Activated T-helper 2 cell treated with anti-CD3 and anti-CD28 coated beads, Interferon-gamma antibody, Interleukin-2, Interleukin-4, amounts not matched to agents 10 μg/mL and 5 μg/mL and 100 μg/mL, durations not matched to agents 14 hours and 24 hours and 36 hours (primary cell): ENCODE data around the gene CDC42EP1. TPM values are rescaled to one million over a fixed set of nuclear protein-coding genes. Genes with fewer than 3 reads are reported as not detected.
"Not testable (repeated sequence)": the region's sequence is repeated elsewhere in the genome, so short reads cannot be mapped to it uniquely, and the experiment has no call there.

ENCODE experiments used
- DNase-seq: peaks from one replicate; pipeline ENCODE4 v3.0.0; 2021; ENCODE audit warnings: low spot score
- H3K27ac Mint-ChIP-seq: one replicate; pipeline ENCODE4 v1.8.0; 2021; ENCODE audit warnings: mixed read lengths
- H3K27me3 Mint-ChIP-seq: one replicate; pipeline ENCODE4 v1.8.0; 2021; ENCODE audit warnings: low read depth, mixed read lengths
- H3K36me3 Mint-ChIP-seq: one replicate; pipeline ENCODE4 v1.8.0; 2021; ENCODE audit warnings: low read depth, mixed read lengths
- H3K4me1 Mint-ChIP-seq: one replicate; pipeline ENCODE4 v1.8.0; 2021; ENCODE audit warnings: low read depth, mixed read lengths
- H3K4me3 Mint-ChIP-seq: one replicate; pipeline ENCODE4 v1.8.0; 2021; ENCODE audit warnings: low read depth, mild to moderate bottlenecking, moderate library complexity, mixed read lengths
- H3K9me3 Mint-ChIP-seq: one replicate; pipeline ENCODE4 v1.8.0; 2021; ENCODE audit warnings: mixed read lengths
- intact Hi-C: fragments of 100-400 bp; cut with micrococcal nuclease; formaldehyde crosslinking; loops from one replicate; pipeline ENCODE4 v1.15.1; 2023
- total RNA-seq: library from RNA; stranded (reverse); gene quantifications from 2 replicates; pipeline ENCODE4 v1.2.3, GENCODE V29; 2022

CDC42EP1 gene
- total RNA-seq, 1 donor from 2014 or later: 1.1 TPM

DNA sequence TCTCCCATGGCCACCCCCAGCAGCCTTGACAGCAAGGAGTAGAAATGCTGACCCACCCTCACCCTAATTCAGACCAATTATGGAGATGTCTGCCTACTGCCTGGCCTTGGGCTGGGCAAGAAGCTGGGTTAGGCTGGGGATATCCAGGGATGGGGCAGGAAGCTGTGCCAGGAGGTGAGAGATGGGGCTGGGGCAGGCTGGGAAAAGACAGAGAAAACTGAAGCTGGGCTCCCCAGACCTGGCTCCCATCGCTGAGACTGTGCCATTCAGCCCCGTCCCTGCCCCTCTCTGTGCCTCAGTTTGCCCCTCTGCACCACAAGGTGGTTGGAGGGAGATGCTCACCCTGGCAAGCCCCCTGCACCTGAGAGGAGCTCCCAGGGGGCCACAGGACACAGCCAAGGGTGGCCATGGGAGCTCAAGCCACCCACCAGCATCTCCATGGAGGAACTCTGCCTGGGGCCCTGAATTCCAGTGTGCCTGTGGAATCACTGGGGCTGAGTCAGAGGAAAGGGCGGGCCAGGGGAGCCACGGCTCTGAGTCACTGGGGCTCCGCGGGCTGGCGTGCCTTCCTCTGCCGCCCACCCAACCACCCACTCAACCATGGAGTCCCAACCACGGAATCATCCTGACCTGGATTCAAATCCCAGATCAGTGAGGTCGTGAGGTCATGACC is 35.1 kb upstream of the CDC42EP1 start:
- H3K27ac Mint-ChIP-seq: no peak overlapping the region
- intact Hi-C loops: no loop called here
- no peaks in the 10 kb centered on the region for H3K36me3 Mint-ChIP-seq
- H3K4me3 Mint-ChIP-seq: no peak overlapping the region
- DNase-seq: no peak
- H3K9me3 Mint-ChIP-seq: no peaks in the 10 kb centered on the region
- H3K4me1 Mint-ChIP-seq: peaks cover 11% of the 10 kb centered on the region
- peaks cover 31% of the 10 kb centered on the region for H3K27me3 Mint-ChIP-seq

DNA sequence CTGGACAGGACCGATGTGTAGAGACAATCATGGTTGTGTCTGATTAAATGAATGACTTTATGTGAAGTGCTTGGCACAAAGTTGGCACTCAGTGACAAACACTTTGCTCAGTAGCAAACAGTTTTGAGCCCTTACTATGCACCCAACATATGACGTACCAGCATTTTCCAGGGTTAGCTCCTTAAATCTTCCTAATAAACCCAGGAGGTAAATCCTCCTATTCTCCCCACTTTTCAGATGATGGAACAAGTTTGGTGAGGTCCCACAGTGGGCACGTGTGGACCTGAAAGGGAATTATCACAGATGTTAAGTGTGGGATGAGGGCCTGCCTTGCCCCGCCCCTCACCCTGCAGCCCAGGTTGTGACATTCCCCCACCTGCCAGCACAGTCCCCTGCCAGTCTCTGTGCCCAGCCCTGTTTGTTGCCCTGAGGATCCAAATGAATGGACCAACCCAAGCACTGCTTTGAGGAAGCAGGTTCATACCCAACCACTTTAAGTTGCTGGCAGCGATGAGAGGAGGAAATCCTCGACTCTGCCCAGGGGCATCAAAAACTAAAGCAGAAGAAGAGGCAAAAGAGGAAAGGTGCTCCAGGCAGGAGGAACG is 34.4 kb upstream of the CDC42EP1 start:
- H3K27ac Mint-ChIP-seq: no peak overlapping the region
- peaks cover 11% of the 10 kb centered on the region for H3K4me1 Mint-ChIP-seq
- no peak for DNase-seq
- peaks cover 27% of the 10 kb centered on the region for H3K27me3 Mint-ChIP-seq
- no peaks in the 10 kb centered on the region for H3K9me3 Mint-ChIP-seq
- no peaks in the 10 kb centered on the region for H3K36me3 Mint-ChIP-seq
- intact Hi-C loops: no loop called here
- no peak overlapping the region for H3K4me3 Mint-ChIP-seq

DNA sequence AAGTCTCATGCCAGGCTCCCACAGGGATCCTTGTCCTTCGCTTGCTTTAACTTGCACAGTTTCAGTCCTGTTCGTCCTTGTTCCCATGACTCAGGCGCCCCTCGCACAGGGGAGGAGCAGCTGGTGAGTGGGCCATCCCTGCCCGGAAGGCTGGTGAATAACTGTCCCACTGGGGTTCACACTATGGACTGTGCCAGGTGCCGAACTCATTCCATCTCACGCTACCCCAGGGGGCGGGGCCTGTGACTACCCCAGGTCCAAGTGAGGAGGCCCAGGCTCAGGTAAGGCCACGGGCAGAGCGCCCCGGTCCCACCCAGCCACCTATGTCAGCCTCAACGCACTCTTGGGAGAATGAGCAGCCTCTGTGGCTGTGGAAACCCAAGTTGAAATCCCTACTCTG is 33.9 kb upstream of the CDC42EP1 start:
- H3K27me3 Mint-ChIP-seq: peaks cover 23% of the 10 kb centered on the region
- H3K4me3 Mint-ChIP-seq: no peak overlapping the region
- DNase-seq: no peak
- no peaks in the 10 kb centered on the region for H3K9me3 Mint-ChIP-seq
- intact Hi-C loops: no loop called here
- no peaks in the 10 kb centered on the region for H3K36me3 Mint-ChIP-seq
- H3K4me1 Mint-ChIP-seq: peaks cover 11% of the 10 kb centered on the region
- no peak overlapping the region for H3K27ac Mint-ChIP-seq

DNA sequence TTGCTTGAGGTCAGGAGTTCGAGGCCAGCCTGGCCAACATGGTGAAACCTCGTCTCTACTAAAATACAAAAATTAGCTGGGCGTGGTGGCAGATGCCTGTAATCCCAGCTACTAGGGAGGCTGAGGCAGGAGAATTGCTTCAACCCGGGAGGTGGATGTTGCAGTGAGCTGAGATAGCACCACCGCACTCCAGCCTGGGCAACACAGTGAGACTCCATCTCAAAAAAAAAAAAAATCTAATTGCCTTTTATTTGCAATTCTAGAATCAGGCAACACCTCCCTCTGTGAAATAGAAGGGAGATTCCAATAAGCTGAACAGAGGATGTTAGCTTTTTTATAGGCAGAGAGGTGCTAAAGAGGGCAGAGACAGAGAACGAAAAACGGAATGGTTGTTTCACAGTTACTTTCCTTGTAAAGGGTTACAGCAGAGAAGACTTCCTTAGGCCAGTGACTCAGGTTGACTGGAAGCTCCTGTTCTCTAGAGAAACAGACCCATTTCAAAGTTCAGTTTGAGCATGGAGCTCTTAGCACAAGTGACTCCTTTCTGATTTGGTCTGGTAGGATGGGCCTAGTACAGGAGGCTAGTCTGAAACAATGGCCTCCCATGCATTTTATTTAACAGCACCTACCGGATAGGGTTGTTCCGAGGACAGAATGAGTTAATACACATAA is 33.1 kb upstream of the CDC42EP1 start:
- intact Hi-C loops, H3K27ac Mint-ChIP-seq, H3K4me3 Mint-ChIP-seq, H3K9me3 Mint-ChIP-seq, DNase-seq, H3K36me3 Mint-ChIP-seq: not testable (repeated sequence)
- peaks cover 17% of the 10 kb centered on the region for H3K27me3 Mint-ChIP-seq
- H3K4me1 Mint-ChIP-seq: peaks cover 11% of the 10 kb centered on the region

DNA sequence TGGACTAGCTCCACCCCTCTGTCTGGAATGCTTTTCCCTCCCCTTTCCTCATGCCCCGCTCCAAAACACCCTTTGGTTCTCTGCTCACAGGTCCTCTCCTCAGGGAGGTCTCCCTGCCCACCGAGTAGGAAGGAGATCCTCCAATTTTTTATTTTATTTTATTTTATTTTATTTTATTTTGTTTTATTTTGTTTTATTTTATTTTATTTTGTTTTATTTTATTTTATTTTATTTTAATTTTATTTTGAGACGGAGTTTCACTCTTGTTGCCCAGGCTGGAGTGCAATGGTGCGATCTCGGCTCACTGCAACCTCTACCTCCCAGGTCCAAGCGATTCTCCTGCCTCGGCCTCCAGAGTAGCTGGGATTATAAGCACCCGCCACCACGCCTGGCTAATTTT is 32.3 kb upstream of the CDC42EP1 start:
- intact Hi-C loops, DNase-seq, H3K36me3 Mint-ChIP-seq, H3K27ac Mint-ChIP-seq, H3K9me3 Mint-ChIP-seq, H3K4me3 Mint-ChIP-seq, H3K27me3 Mint-ChIP-seq: not testable (repeated sequence)
- H3K4me1 Mint-ChIP-seq: peaks cover 11% of the 10 kb centered on the region

DNA sequence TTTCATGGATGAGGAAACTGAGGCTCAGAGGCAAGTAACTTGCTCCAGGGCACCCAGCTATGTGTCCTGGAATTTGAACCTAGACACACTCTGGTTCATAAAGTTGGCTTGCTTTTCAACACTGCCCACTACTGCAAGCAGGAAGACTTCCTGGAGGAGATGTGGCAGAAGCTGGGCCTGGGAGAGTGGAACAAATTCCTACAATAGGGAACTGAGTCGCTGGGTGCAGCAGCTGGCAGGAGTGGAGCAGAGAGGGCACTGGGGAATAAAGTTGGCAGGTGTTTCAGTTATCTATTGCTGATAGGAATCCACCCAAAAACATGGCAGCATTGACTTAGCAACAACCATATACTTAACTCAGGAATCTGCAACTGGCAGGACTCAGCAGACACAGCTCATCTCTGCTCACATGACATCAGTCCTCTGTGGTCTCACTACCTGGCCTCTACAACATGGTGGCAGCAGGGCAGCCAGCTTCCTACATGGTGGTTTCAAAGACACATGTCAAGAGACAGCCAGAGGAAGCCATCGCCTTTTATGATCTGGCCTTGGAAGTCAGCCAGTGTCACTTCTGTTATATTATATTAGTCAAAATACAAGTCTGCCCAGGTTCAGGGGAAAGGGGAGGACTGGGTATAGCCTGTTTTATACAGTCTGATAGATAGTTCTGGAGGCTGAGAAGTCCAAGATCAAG is 30.5 kb upstream of the CDC42EP1 start:
- Mint-ChIP-seq H3K4me1 (peaks cover 26% of the 10 kb centered on the region), H3K36me3 (no peaks in the 10 kb centered on the region), H3K4me3 (no peak overlapping the region), H3K27ac (no peak overlapping the region), H3K9me3 (no peaks in the 10 kb centered on the region), H3K27me3 (peaks cover 2% of the 10 kb centered on the region)
- intact Hi-C loops: no loop called here
- no peak for DNase-seq

DNA sequence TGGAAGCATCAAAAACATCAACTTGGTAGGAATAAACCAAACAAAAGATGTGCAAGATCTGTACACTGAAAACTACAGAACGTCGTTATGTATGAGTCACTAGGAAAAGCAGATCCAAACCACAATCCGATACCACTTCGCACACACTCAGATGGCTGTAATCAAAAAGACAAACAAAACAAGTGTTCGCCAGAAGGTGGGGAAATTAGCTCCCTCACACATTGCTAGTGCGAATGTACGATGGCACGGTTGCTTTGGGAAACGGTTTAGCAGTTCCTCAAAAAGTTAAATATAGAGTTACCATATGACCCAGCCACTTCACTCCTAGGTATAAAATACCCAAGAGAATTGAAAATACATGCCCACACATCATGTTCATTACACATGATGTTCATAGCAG is 26.3 kb upstream of the CDC42EP1 start:
- H3K9me3 Mint-ChIP-seq: no peaks in the 10 kb centered on the region
- peaks cover 33% of the 10 kb centered on the region for H3K4me1 Mint-ChIP-seq
- H3K4me3 Mint-ChIP-seq: no peak overlapping the region
- peaks cover 4% of the 10 kb centered on the region for H3K27me3 Mint-ChIP-seq
- intact Hi-C loops: no loop called here
- no peaks in the 10 kb centered on the region for H3K36me3 Mint-ChIP-seq
- DNase-seq: no peak
- H3K27ac Mint-ChIP-seq: peak overlapping the region; percentile 7

DNA sequence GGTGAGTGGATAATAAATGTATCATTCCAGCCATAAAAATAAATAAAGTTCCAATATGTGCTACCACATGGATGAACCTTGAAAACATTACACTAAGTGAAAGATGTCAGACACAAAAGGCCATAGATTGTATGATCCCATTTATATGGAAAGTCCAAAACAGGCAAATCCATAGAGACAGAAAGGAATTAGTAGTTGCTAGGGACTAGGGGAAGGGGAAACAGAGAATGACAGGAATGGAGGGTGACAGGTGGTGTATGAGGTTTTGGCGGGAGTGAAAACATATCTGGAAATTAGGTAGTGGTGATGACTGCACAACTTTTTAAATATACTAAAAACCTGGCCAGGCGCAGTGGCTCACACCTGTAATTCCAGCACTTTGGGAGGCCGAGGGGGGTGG is 25.8 kb upstream of the CDC42EP1 start:
- peaks cover 6% of the 10 kb centered on the region for H3K27me3 Mint-ChIP-seq
- H3K36me3 Mint-ChIP-seq: no peaks in the 10 kb centered on the region
- no peak overlapping the region for H3K4me3 Mint-ChIP-seq
- peak overlapping the region; percentile 7 for H3K27ac Mint-ChIP-seq
- intact Hi-C loops: no loop called here
- DNase-seq: no peak
- peaks cover 35% of the 10 kb centered on the region for H3K4me1 Mint-ChIP-seq
- no peaks in the 10 kb centered on the region for H3K9me3 Mint-ChIP-seq

DNA sequence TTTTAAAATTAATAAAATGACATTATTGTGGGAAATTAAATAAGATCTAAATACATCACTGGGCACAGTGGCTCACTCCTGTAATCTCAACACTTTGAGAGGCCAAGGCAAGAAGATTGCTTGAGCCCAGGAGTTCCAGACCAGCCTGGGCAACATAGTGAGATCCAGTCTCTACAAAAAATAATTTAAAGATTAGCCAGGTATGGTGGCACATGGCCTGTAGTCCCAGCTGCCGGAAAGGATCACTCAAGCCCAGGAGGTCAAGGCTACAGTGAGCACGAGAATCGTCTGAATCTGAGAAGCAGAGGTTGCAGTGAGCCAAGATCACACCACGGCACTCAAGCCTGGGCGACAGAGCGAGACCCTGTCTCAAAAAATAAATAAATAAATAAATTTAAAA is 25.1 kb upstream of the CDC42EP1 start:
- H3K27ac Mint-ChIP-seq: no peak overlapping the region
- DNase-seq: no peak
- no peaks in the 10 kb centered on the region for H3K9me3 Mint-ChIP-seq
- peaks cover 29% of the 10 kb centered on the region for H3K4me1 Mint-ChIP-seq
- H3K27me3 Mint-ChIP-seq: peaks cover 8% of the 10 kb centered on the region
- H3K4me3 Mint-ChIP-seq: no peak overlapping the region
- H3K36me3 Mint-ChIP-seq: no peaks in the 10 kb centered on the region
- intact Hi-C loops: no loop called here

DNA sequence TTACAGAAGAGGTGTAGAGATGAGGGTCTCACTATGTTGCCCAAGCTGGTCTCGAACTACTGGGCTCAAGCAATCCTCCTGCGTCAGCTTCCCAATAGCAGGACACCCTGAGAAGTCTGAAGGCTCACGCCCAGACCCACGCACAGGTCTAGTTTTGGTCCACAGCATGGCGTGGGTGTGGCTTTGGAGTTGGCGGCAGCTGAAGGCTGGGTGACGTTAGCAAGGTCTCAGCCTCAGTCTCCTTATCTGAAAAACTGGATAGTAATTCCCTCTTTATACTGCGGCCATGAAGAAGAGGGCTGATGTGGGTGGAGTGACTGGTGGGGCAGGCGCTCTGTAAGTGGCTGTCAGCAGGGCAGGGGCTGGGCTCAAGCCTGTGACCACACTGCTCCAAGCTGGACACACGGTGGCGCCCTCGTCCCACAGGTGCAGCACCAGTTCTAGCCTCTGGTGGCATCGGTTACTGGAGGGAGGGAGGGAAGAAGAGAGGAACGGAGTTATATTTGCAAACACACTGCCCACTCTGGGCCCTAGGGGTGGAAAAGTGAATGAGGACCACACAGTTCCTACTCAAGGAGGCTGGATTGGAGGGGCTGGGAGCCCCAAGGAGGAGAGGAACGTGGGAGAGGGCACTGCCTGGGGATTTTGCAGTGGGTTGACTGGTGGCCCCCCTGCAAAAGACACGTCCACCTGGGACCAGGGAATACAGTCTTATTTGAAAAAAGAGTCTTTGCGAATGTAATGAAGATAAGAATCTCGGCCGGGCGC is 21.5 kb upstream of the CDC42EP1 start:
- Mint-ChIP-seq H3K36me3 (no peaks in the 10 kb centered on the region), H3K9me3 (no peaks in the 10 kb centered on the region), H3K27ac (peak overlapping the region; percentile 56), H3K4me3 (no peak overlapping the region), H3K27me3 (peaks cover 14% of the 10 kb centered on the region), H3K4me1 (peaks cover 40% of the 10 kb centered on the region)
- intact Hi-C loops: loop anchor here (1.0 kb wide), 2 partner anchors 29 to 54 kb away; no protein-coding TSS in a partner anchor
- DNase-seq: peak; percentile 82

DNA sequence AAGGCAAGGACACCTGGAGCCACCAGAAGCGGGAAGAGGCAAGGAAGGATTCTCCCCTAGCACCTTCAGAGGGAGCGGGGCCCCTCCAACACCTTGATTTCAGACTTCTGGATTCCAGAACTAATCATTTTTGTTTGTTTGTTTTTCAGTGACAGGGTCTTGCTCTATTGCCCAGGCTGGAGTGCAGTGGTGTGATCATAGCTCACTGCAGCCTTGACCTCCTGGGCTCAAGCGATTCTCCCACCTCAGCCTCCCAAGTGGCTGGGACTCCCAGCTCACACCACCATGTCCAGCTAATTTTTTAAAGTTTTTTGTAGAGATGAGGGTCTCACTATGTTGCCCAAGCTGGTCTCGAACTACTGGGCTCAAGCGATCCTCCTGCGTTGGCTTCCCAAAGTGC is 20.5 kb upstream of the CDC42EP1 start:
- H3K27ac Mint-ChIP-seq, H3K4me3 Mint-ChIP-seq, H3K36me3 Mint-ChIP-seq, H3K9me3 Mint-ChIP-seq, DNase-seq, intact Hi-C loops: not testable (repeated sequence)
- H3K4me1 Mint-ChIP-seq: peaks cover 32% of the 10 kb centered on the region
- H3K27me3 Mint-ChIP-seq: peaks cover 14% of the 10 kb centered on the region

DNA sequence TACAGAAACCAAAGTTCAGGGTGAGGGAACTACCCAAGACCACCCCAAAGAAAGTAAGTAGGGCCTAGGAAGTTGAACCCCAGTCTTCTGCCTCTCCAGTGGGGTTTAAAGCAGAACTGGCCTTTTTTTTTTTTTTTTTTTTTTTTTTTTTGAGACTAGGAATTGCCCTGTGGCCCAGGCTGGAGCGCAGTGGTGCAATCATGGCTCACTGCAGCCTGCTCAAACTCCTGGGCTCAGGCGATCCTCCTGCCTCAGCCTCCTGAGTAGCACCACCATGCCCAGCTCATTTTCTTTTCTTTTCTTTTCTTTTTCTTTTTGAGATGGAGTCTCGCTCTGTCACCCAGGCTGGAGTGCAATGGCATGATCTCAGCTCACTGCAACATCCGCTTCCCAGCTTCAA is 17.9 kb upstream of the CDC42EP1 start:
- Mint-ChIP-seq H3K4me1 (peaks cover 39% of the 10 kb centered on the region), H3K27me3 (peaks cover 14% of the 10 kb centered on the region), H3K27ac (peak overlapping the region; percentile 89)
- DNase-seq, H3K36me3 Mint-ChIP-seq, H3K4me3 Mint-ChIP-seq, H3K9me3 Mint-ChIP-seq, intact Hi-C loops: not testable (repeated sequence)
